ENCODE data around the gene CDKAL1.

- TF ChIP-seq ATF3 (CRISPR knock-in tag; conservative IDR thresholded peaks at IDR 0.05) (no peak), ZBTB43 (CRISPR knock-in tag; IDR thresholded peaks at IDR 0.05) (no peak), NR3C1 (CRISPR knock-in tag; conservative IDR thresholded peaks at IDR 0.05; ENCODE audit: low read depth) (no peak), CTCF (IDR thresholded peaks at IDR 0.05) (no peak), MAX (CRISPR knock-in tag; IDR thresholded peaks at IDR 0.05) (no peak), CBFB (CRISPR knock-in tag; IDR thresholded peaks at IDR 0.05; ENCODE audit: low read depth) (no peak), RELA (CRISPR knock-in tag; IDR thresholded peaks at IDR 0.05; ENCODE audit: borderline replicate concordance) (no peak), FOXJ3 (CRISPR knock-in tag; IDR thresholded peaks at IDR 0.05; ENCODE audit: borderline replicate concordance) (no peak), NFE2L1 (CRISPR knock-in tag; IDR thresholded peaks at IDR 0.05) (no peak), NR2C2 (CRISPR knock-in tag; IDR thresholded peaks at IDR 0.05) (no peak), ATF6 (CRISPR knock-in tag; IDR thresholded peaks at IDR 0.05) (no peak), FOXK1 (CRISPR knock-in tag; IDR thresholded peaks at IDR 0.05) (no peak), FOXP4 (CRISPR knock-in tag; IDR thresholded peaks at IDR 0.05) (no peak), TEAD4 (CRISPR knock-in tag; IDR thresholded peaks at IDR 0.05) (no peak)
These were observed 34.8 kb downstream of the CDKAL1 start for GRCh38 chr6:20569000-20569610.
